Spleen (tissue), 11 donors: Measurements from ENCODE around the gene MED26. TPM values are rescaled to one million over a fixed set of nuclear protein-coding genes. Genes with fewer than 3 reads are reported as not detected.

Experiments
- DNase-seq: peaks from one replicate; pipeline ENCODE4 v3.0.0-alpha.2; 2020
- H3K27ac ChIP-seq, 8 donors: fragments of 200-600 bp; sonication (generic) in 7 of 8; 1 replicate in 4 of 8; 2 replicates in 4 of 8; pipeline versions ENCODE4 v1.5.0 to v1.8.0; 2016 to 2021; ENCODE audit warnings: inconsistent platforms in 4 of 8, mild to moderate bottlenecking in 4 of 8, moderate library complexity in 1 of 8
- H3K27me3 ChIP-seq, 7 donors: fragments of 200-600 bp; sonication (generic) in 6 of 7; replicated peaks in 1 of 7; 1 replicate in 4 of 7; 2 replicates in 3 of 7; pipeline versions ENCODE4 v1.5.0 to v1.8.0; 2016 to 2021; ENCODE audit warnings: inconsistent platforms in 3 of 7, mild to moderate bottlenecking in 1 of 7
- H3K36me3 ChIP-seq, 6 donors: fragments of 200-600 bp; sonication (generic) in 5 of 6; 1 replicate in 4 of 6; 2 replicates in 2 of 6; pipeline versions ENCODE4 v1.5.0 to v1.8.0; 2016 to 2021; ENCODE audit warnings: inconsistent platforms in 2 of 6
- H3K4me1 ChIP-seq, 6 donors: fragments of 200-600 bp; sonication (generic) in 5 of 6; 1 replicate in 3 of 6; 2 replicates in 3 of 6; pipeline versions ENCODE4 v1.5.0 to v1.8.0; 2016 to 2021; ENCODE audit warnings: inconsistent platforms in 3 of 6
- H3K4me3 ChIP-seq, 8 donors: fragments of 200-600 bp; sonication (generic) in 7 of 8; 1 replicate in 4 of 8; 2 replicates in 4 of 8; pipeline versions ENCODE4 v1.5.0 to v1.8.0; 2016 to 2021; ENCODE audit warnings: inconsistent platforms in 4 of 8, mild to moderate bottlenecking in 4 of 8, moderate library complexity in 2 of 8
- H3K9me3 ChIP-seq, 8 donors: fragments of 200-600 bp; sonication (generic) in 7 of 8; 1 replicate in 4 of 8; 2 replicates in 4 of 8; pipeline versions ENCODE4 v1.5.0 to v1.8.0; 2016 to 2021; ENCODE audit warnings: inconsistent platforms in 4 of 8
- POLR2A ChIP-seq, 3 donors: fragments of 450-650 bp; IDR thresholded peaks; one replicate each; pipeline ENCODE4 v1.5.1; 2017; ENCODE audit warnings: antibody characterized with exemption in 3 of 3, mild to moderate bottlenecking in 1 of 3
- POLR2AphosphoS5 ChIP-seq, 3 donors: sonication (generic); formaldehyde crosslinking; IDR thresholded peaks; one replicate each; pipeline ENCODE4 v1.5.1; 2017; ENCODE audit warnings: antibody characterized with exemption in 3 of 3
- WGBS, 5 donors: extraction: QIAGEN DNeasy Blood & Tissue Kit in 3 of 5; methylation state at CpG; one replicate each; pipeline versions ENCODE4 v1.1.5 to v1.1.7; 2013 to 2018; 5-methylcytosine and 5-hydroxymethylcytosine counted together
- intact Hi-C: fragments of 100-400 bp; cut with DNase I; formaldehyde crosslinking; loops from one replicate; pipeline ENCODE4 v1.15.0; 2023; ENCODE audit warnings: low total_unique reads
- polyA plus RNA-seq, 3 donors: library from polyadenylated mRNA; stranded (reverse); fragments of 200-250 nt; gene quantifications; one replicate each; pipeline ENCODE4 v1.2.1, GENCODE V29; 2013
- small RNA-seq, 4 donors: library from RNA; depleted of rRNA; stranded (forward); fragments of <200 nt; gene quantifications; one replicate each; pipeline ENCODE3, GENCODE V24; 2016
- total RNA-seq, 7 donors: library from RNA; depleted of rRNA in 3 of 7; stranded (reverse); fragments of >200 nt in 3 of 7; fragmentation: NEBNext Ultra II Directional in 4 of 7; extraction: Animal tissue kit (Norgen Biotek cat#: 25700) in 4 of 7; gene quantifications; one replicate each; pipeline versions ENCODE4 v1.1.0 to v1.2.1, GENCODE V29; 2016 to 2021
- TF ChIP-seq, protein P1 (sequence below), 11 experiments: fragments of 200-600 bp in 7 of 11; fragments of 450-650 bp in 4 of 11; sonication (generic) in 4 of 11; IDR thresholded peaks in 8 of 11; conservative IDR thresholded peaks in 3 of 11; 1 replicate in 7 of 11; 2 replicates in 4 of 11; pipeline versions ENCODE4 v1.4.0 to v1.8.0; 2016 to 2021; ENCODE audit warnings: antibody characterized with exemption in 11 of 11, inconsistent platforms in 4 of 11, mild to moderate bottlenecking in 1 of 11
- donor health status: healthy with polysubstance abuse.
- donor health status: DM: no; HTN: no; CAD: no; lungs with moderate emphysema.
- donor health status: DM: no; HTN: no; CAD: no.
- donor health status: Bipolar disorder and iron deficiency.
- donor health status: healthy.
- donor health status: DM: no; HTN: no; CAD: no.
- donor health status: DM: yes; HTN: yes; CAD: no.

Gene MED26
- total and polyA plus RNA-seq, 10 donors: 6.5 to 20.4 (median 15.7) TPM

- TF ChIP-seq, protein P1, sequence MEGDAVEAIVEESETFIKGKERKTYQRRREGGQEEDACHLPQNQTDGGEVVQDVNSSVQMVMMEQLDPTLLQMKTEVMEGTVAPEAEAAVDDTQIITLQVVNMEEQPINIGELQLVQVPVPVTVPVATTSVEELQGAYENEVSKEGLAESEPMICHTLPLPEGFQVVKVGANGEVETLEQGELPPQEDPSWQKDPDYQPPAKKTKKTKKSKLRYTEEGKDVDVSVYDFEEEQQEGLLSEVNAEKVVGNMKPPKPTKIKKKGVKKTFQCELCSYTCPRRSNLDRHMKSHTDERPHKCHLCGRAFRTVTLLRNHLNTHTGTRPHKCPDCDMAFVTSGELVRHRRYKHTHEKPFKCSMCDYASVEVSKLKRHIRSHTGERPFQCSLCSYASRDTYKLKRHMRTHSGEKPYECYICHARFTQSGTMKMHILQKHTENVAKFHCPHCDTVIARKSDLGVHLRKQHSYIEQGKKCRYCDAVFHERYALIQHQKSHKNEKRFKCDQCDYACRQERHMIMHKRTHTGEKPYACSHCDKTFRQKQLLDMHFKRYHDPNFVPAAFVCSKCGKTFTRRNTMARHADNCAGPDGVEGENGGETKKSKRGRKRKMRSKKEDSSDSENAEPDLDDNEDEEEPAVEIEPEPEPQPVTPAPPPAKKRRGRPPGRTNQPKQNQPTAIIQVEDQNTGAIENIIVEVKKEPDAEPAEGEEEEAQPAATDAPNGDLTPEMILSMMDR (IDR thresholded peaks at IDR 0.05 in 8 of 11, conservative IDR thresholded peaks at IDR 0.05 in 3 of 11): no peak
- peak in 1 of 3 donors; percentile 53 for TF ChIP-seq POLR2AphosphoS5 (IDR thresholded peaks at IDR 0.05)
- no peak overlapping the region for H3K27ac ChIP-seq
- no peaks in the 10 kb centered on the region for H3K9me3 ChIP-seq
- H3K27me3 ChIP-seq: no peaks in the 10 kb centered on the region
- WGBS, 5 donors: 95 to 98% (median 97%) methylated on average over 21 to 29 of the region's 29 CpGs
- intact Hi-C loops: no loop called here
- DNase-seq: no peak
- no peak overlapping the region for H3K4me3 ChIP-seq
- no peaks in the 10 kb centered on the region for H3K4me1 ChIP-seq
- H3K36me3 ChIP-seq: peaks cover 20 to 100% (median 100%) of the 10 kb centered on the region in 6 donors
Observed at GRCh38 chr19:16525751-16526481, 102.1 kb downstream of the MED26 start.

DNA sequence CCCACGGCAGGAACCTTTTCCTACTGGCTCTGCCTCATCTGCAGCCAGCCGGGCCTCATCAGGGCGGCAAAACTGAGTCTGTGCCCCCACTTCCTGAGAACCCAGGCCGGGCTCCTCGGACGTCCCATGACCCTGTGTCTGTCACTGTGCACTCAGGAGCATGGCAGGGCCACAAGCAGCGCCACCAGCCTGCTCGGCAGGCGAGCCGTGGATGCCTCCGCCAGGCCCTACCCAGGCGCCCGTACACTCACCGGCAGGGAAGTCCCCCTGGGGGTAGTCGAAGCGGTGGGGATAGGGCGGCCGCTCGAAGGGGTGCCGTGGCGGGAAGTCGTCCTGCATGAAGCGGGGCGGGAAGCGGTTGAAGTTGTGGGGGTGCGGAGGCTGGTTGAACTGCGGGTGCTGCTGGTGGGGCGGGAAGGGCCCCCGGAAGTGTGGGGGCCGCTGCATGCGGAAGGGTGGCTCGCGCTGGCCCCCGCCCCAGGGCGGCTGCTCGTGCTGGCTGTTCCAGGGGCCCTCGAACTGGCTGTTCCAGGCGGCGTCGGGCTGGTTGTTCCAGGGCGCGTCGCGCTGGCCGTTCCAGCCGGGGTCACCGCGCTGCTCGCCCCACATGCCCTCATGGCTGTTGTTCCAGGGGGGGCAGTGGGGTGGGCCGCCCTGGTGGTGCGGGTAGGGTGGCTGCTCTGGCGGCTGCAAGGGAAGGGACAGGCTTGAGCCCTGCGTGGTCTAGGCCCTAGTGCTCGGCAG lies 102.8 kb downstream of the MED26 start:
- 94 to 97% (median 96%) methylated on average over 32 to 54 of the region's 54 CpGs for WGBS, 5 donors
- peak in 1 of 3 donors; percentile 70 for TF ChIP-seq POLR2AphosphoS5 (IDR thresholded peaks at IDR 0.05)
- TF ChIP-seq, protein P1 (IDR thresholded peaks at IDR 0.05 in 8 of 11, conservative IDR thresholded peaks at IDR 0.05 in 3 of 11): no peak
- TF ChIP-seq POLR2A (IDR thresholded peaks at IDR 0.05): no peak
- Histone ChIP-seq H3K27ac (no peak overlapping the region), H3K4me1 (no peaks in the 10 kb centered on the region), H3K4me3 (no peak overlapping the region), H3K36me3 (peaks cover 18 to 100% (median 100%) of the 10 kb centered on the region in 6 donors), H3K9me3 (no peaks in the 10 kb centered on the region), H3K27me3 (no peaks in the 10 kb centered on the region)
- intact Hi-C loops: no loop called here
- DNase-seq: no peak

Small RNA genes lying within 50 kb of the gene (small RNA-seq; reads per million reads assigned to genes)
- gene RN7SL146P: 0 to 0.07 (median 0) reads per million in 4 donors

Other genes starting within 250 kb of the MED26 start
- 10 to 100 TPM; 28.3 to 81.7 (median 50.3) TPM for gene EPS15L1, start 156.2 kb downstream of the MED26 start, total RNA-seq
- 10 to 100 TPM; 17.0 to 29.3 (median 20.0) TPM for gene EPS15L1, start 156.2 kb downstream of the MED26 start, polyA plus RNA-seq
- not detected for gene CALR3, start 132.0 kb downstream of the MED26 start, total RNA-seq
- gene CALR3, start 132.0 kb downstream of the MED26 start, polyA plus RNA-seq: under 1 TPM; 0.07 to 0.10 (median 0.08) TPM
- gene C19orf44, start 131.8 kb downstream of the MED26 start, total RNA-seq: 1 to 10 TPM; 3.1 to 7.5 (median 4.8) TPM
- gene C19orf44, start 131.8 kb downstream of the MED26 start, polyA plus RNA-seq: 1 to 10 TPM; 2.3 to 4.3 (median 3.8) TPM
- gene CHERP, start 85.8 kb downstream of the MED26 start, total RNA-seq: 10 to 100 TPM; 19.7 to 55.6 (median 43.8) TPM
- gene CHERP, start 85.8 kb downstream of the MED26 start, polyA plus RNA-seq: 10 to 100 TPM; 14.3 to 32.5 (median 16.7) TPM
- gene SLC35E1, start 55.8 kb downstream of the MED26 start, total RNA-seq: 10 to 100 TPM; 26.8 to 36.6 (median 33.0) TPM
- gene SLC35E1, start 55.8 kb downstream of the MED26 start, polyA plus RNA-seq: 10 to 100 TPM; 13.2 to 21.8 (median 16.4) TPM
- gene SMIM7, start 31.9 kb upstream of the MED26 start, total RNA-seq: 10 to 100 TPM; 58.0 to 95.4 (median 82.0) TPM
- gene SMIM7, start 31.9 kb upstream of the MED26 start, polyA plus RNA-seq: 10 to 100 TPM; 57.3 to 74.8 (median 73.6) TPM
- 1 to 10 TPM; 1.5 to 3.9 (median 2.1) TPM for gene TMEM38A, start 32.9 kb upstream of the MED26 start, total RNA-seq
- 1 to 10 TPM; 2.8 to 5.4 (median 3.5) TPM for gene TMEM38A, start 32.9 kb upstream of the MED26 start, polyA plus RNA-seq
- under 1 TPM in 2 of 7 donors, not detected in 5; 0.03 to 0.06 TPM for gene NWD1, start 91.6 kb upstream of the MED26 start, total RNA-seq
- gene NWD1, start 91.6 kb upstream of the MED26 start, polyA plus RNA-seq: under 1 TPM; under 0.01 to 0.03 (median 0.02) TPM
- gene SIN3B, start 201.2 kb upstream of the MED26 start, total RNA-seq: 100 to 1,000 TPM in 1 of 7 donors, 10 to 100 TPM in 6; 66.2 to 107 (median 84.2) TPM
- 10 to 100 TPM; 14.6 to 50.9 (median 29.6) TPM for gene SIN3B, start 201.2 kb upstream of the MED26 start, polyA plus RNA-seq